Thyroid gland (tissue), 4 donors: ENCODE measurements around the gene DENND1A. TPM values are rescaled to one million over a fixed set of nuclear protein-coding genes. Genes with fewer than 3 reads are reported as not detected.

ENCODE experiments used
- DNase-seq, 2 donors: peaks; one replicate each; pipeline ENCODE4 v3.0.0-alpha.2; 2019
- H3K27ac ChIP-seq, 3 donors: fragments of 200-600 bp; sonication (generic); 1 replicate in 2 of 3; 2 replicates in 1 of 3; pipeline ENCODE4 v1.5.1; 2016 to 2019; ENCODE audit warnings: mild to moderate bottlenecking in 1 of 3, moderate library complexity in 1 of 3
- H3K27me3 ChIP-seq: fragments of 200-600 bp; sonication (generic); one replicate; pipeline ENCODE4 v1.5.1; 2019
- H3K36me3 ChIP-seq, 2 donors: fragments of 200-600 bp; sonication (generic); one replicate each; pipeline ENCODE4 v1.5.1; 2016 to 2019
- H3K4me1 ChIP-seq, 2 donors: fragments of 200-600 bp; sonication (generic); one replicate each; pipeline ENCODE4 v1.5.1; 2017 to 2019
- H3K4me3 ChIP-seq, 3 donors: fragments of 200-600 bp; sonication (generic); replicated peaks in 1 of 3; 1 replicate in 2 of 3; 2 replicates in 1 of 3; pipeline ENCODE4 v1.5.1; 2016; ENCODE audit warnings: mild to moderate bottlenecking in 1 of 3
- H3K9me3 ChIP-seq: fragments of 200-600 bp; sonication (generic); one replicate; pipeline ENCODE4 v1.5.1; 2017
- CTCF ChIP-seq, 6 experiments: fragments of 200-600 bp in 3 of 6; fragments of 450-650 bp in 3 of 6; sonication (generic) in 3 of 6; IDR thresholded peaks; one replicate each; pipeline ENCODE4 v1.5.1; 2016 to 2019; ENCODE audit warnings: antibody characterized with exemption in 6 of 6, mild to moderate bottlenecking in 2 of 6, inconsistent platforms in 1 of 6, moderate library complexity in 1 of 6
- POLR2A ChIP-seq, 2 donors: fragments of 450-650 bp; IDR thresholded peaks; one replicate each; pipeline ENCODE4 v1.6.1; 2017; ENCODE audit warnings: antibody characterized with exemption in 2 of 2, mild to moderate bottlenecking in 2 of 2, moderate library complexity in 1 of 2
- WGBS, 2 donors: methylation state at CpG; one replicate each; pipeline ENCODE4 v1.1.5; 2017; 5-methylcytosine and 5-hydroxymethylcytosine counted together
- intact Hi-C: fragments of 100-400 bp; cut with DNase I; formaldehyde crosslinking; loops from one replicate; pipeline ENCODE4 v1.15.1; 2023
- total RNA-seq, 4 donors: library from RNA; depleted of rRNA; stranded (reverse); fragments of >200 nt; gene quantifications; one replicate each; pipeline ENCODE4 v1.2.3, GENCODE V29; 2016

The DENND1A gene
- total RNA-seq, 4 donors from 2014 or later: 18.8 to 34.4 (median 28.2) TPM

GRCh38 chr9:123356851-123357742 lies 572.8 kb downstream of the DENND1A start:
- no peak for TF ChIP-seq POLR2A (IDR thresholded peaks at IDR 0.05)
- TF ChIP-seq CTCF (IDR thresholded peaks at IDR 0.05): no peak
- intact Hi-C loops: no loop called here
- H3K4me1 ChIP-seq: peaks cover 15 to 54% of the 10 kb centered on the region in 2 donors
- H3K9me3 ChIP-seq: no peaks in the 10 kb centered on the region
- H3K36me3 ChIP-seq: no peaks in the 10 kb centered on the region
- no peaks in the 10 kb centered on the region for H3K27me3 ChIP-seq
- H3K4me3 ChIP-seq: no peak overlapping the region
- WGBS, 2 donors: 66 to 77% methylated on average over 11 to 18 of the region's 19 CpGs
- DNase-seq: no peak
- H3K27ac ChIP-seq: no peak overlapping the region

- no peak for DNase-seq
- TF ChIP-seq POLR2A (IDR thresholded peaks at IDR 0.05) (no peak), CTCF (IDR thresholded peaks at IDR 0.05) (no peak)
- no peak within 1 kb of the TSS for H3K27ac ChIP-seq
- H3K9me3 ChIP-seq: no peaks in the 10 kb centered on the region
- intact Hi-C loops: no loop called here
- 59 to 65% methylated on average over 9 to 13 of the region's 17 CpGs for WGBS, 2 donors
- no peaks in the 10 kb centered on the region for H3K36me3 ChIP-seq
- no peak within 1 kb of the TSS for H3K4me3 ChIP-seq
- peaks cover 21 to 66% of the 10 kb centered on the region in 2 donors for H3K4me1 ChIP-seq
- no peaks in the 10 kb centered on the region for H3K27me3 ChIP-seq
Observed at GRCh38 chr9:123355761-123356431, 574.0 kb downstream of the DENND1A start, which contains the start of gene CRB2. Gene CRB2 (plus strand): TSS chr9:123356197. CDS start chr9:123356261, 64 bp downstream.

GRCh38 chr9:123354806-123355508 lies 575.0 kb downstream of the DENND1A start:
- Histone ChIP-seq H3K27me3 (no peaks in the 10 kb centered on the region), H3K9me3 (no peaks in the 10 kb centered on the region), H3K27ac (no peak overlapping the region), H3K4me1 (peaks cover 31 to 69% of the 10 kb centered on the region in 2 donors), H3K4me3 (no peak overlapping the region), H3K36me3 (no peaks in the 10 kb centered on the region)
- intact Hi-C loops: loop anchor here (5.0 kb wide), 1 partner anchor 32 kb away; no protein-coding TSS in a partner anchor
- DNase-seq: peak in 1 of 2 donors; percentile 35
- 32 to 45% methylated on average over 3 to 8 of the region's 9 CpGs for WGBS, 2 donors
- TF ChIP-seq CTCF (IDR thresholded peaks at IDR 0.05) (no peak), POLR2A (IDR thresholded peaks at IDR 0.05) (no peak)

- intact Hi-C loops: loop anchor here (5.0 kb wide), 1 partner anchor 33 kb away; no protein-coding TSS in a partner anchor
- Histone ChIP-seq H3K27ac (peak overlapping the region in 2 of 3 donors; percentile 83 to 86), H3K4me1 (peaks cover 31 to 68% of the 10 kb centered on the region in 2 donors), H3K27me3 (no peaks in the 10 kb centered on the region), H3K36me3 (no peaks in the 10 kb centered on the region), H3K9me3 (no peaks in the 10 kb centered on the region), H3K4me3 (no peak overlapping the region)
- 23 to 36% methylated on average over 14 of the region's 20 CpGs for WGBS, 2 donors
- TF ChIP-seq CTCF (IDR thresholded peaks at IDR 0.05) (peak; percentile 63 to 90 (median 89)), POLR2A (IDR thresholded peaks at IDR 0.05) (no peak)
- DNase-seq: peak; percentile 83
Observed at GRCh38 chr9:123353984-123354591, 575.8 kb downstream of the DENND1A start.
